Measurements from ENCODE around the gene GOLPH3L. TPM values are rescaled to one million over a fixed set of nuclear protein-coding genes. Genes with fewer than 3 reads are reported as not detected.

Gene GOLPH3L
- total and polyA plus RNA-seq, 12 donors: 6.7 to 98.3 (median 24.6) TPM

GRCh38 chr1:150596976-150597375 is 100.0 kb downstream of the GOLPH3L start:
- H3K27ac ChIP-seq: no peak overlapping the region
- 72 to 79% (median 76%) methylated on average over 3 of the region's 3 CpGs for WGBS, 4 donors
- no peaks in the 10 kb centered on the region for H3K27me3 ChIP-seq
- H3K4me3 ChIP-seq: no peak overlapping the region
- intact Hi-C loops (cut with DNase I): no loop called here
- no peak for TF ChIP-seq CTCF (IDR thresholded peaks at IDR 0.05)
- no peak for TF ChIP-seq POLR2A (IDR thresholded peaks at IDR 0.05)
- H3K4me1 ChIP-seq (replicated peaks in 1 of 2): no peaks in the 10 kb centered on the region
- H3K36me3 ChIP-seq (replicated peaks in 1 of 2): no peaks in the 10 kb centered on the region
- no peak for DNase-seq
- no peaks in the 10 kb centered on the region for H3K9me3 ChIP-seq (replicated peaks in 1 of 3)

Small RNAs within 50 kb of the gene (small RNA-seq; reads per million reads assigned to genes)
- 0 reads per million in 2 donors for gene RF00015
- gene RF00561: 0 reads per million in 2 donors
- 0 reads per million in 2 donors for gene RNU6-1042P

Other genes with a start within 250 kb of the GOLPH3L start
- gene TARS2, start 209.7 kb downstream of the GOLPH3L start, total RNA-seq: 10 to 100 TPM; 21.6 to 87.4 (median 31.6) TPM
- gene TARS2, start 209.7 kb downstream of the GOLPH3L start, polyA plus RNA-seq: 10 to 100 TPM; 24.9 to 28.8 (median 28.2) TPM
- 10 to 100 TPM in 8 of 9 donors, 1 to 10 TPM in 1; 5.4 to 63.0 (median 19.8) TPM for gene ECM1, start 189.0 kb downstream of the GOLPH3L start, total RNA-seq
- 10 to 100 TPM; 22.2 to 54.4 (median 44.4) TPM for gene ECM1, start 189.0 kb downstream of the GOLPH3L start, polyA plus RNA-seq
- gene FALEC, start 181.4 kb downstream of the GOLPH3L start, total RNA-seq: under 1 TPM in 2 of 9 donors, not detected in 7; 0.50 to 0.61 TPM
- under 1 TPM in 1 of 3 donors, not detected in 2; 0.40 TPM for gene FALEC, start 181.4 kb downstream of the GOLPH3L start, polyA plus RNA-seq
- 10 to 100 TPM in 4 of 9 donors, 1 to 10 TPM in 5; 2.4 to 34.4 (median 6.0) TPM for gene ADAMTSL4, start 147.7 kb downstream of the GOLPH3L start, total RNA-seq
- 10 to 100 TPM in 2 of 3 donors, 1 to 10 TPM in 1; 1.7 to 31.4 (median 31.1) TPM for gene ADAMTSL4, start 147.7 kb downstream of the GOLPH3L start, polyA plus RNA-seq
- 100 to 1,000 TPM; 101 to 299 (median 199) TPM for gene MCL1, start 117.5 kb downstream of the GOLPH3L start, total RNA-seq
- gene MCL1, start 117.5 kb downstream of the GOLPH3L start, polyA plus RNA-seq: 100 to 1,000 TPM in 1 of 3 donors, 10 to 100 TPM in 2; 57.4 to 187 (median 90.5) TPM
- 100 to 1,000 TPM in 6 of 9 donors, 10 to 100 TPM in 3; 91.8 to 167 (median 114) TPM for gene ENSA, start 67.5 kb downstream of the GOLPH3L start, total RNA-seq
- gene ENSA, start 67.5 kb downstream of the GOLPH3L start, polyA plus RNA-seq: 100 to 1,000 TPM in 2 of 3 donors, 10 to 100 TPM in 1; 100.0 to 215 (median 110) TPM
- under 1 TPM in 4 of 9 donors, not detected in 5; 0.14 to 0.46 (median 0.27) TPM for gene HORMAD1, start 23.7 kb upstream of the GOLPH3L start, total RNA-seq
- not detected for gene HORMAD1, start 23.7 kb upstream of the GOLPH3L start, polyA plus RNA-seq
- gene CTSS, start 68.6 kb upstream of the GOLPH3L start, total RNA-seq: 100 to 1,000 TPM in 6 of 9 donors, 10 to 100 TPM in 3; 27.4 to 175 (median 112) TPM
- 10 to 100 TPM; 12.1 to 36.0 (median 33.4) TPM for gene CTSS, start 68.6 kb upstream of the GOLPH3L start, polyA plus RNA-seq
- gene CTSK, start 111.1 kb upstream of the GOLPH3L start, total RNA-seq: 10 to 100 TPM in 5 of 9 donors, 1 to 10 TPM in 4; 5.0 to 29.4 (median 10.9) TPM
- gene CTSK, start 111.1 kb upstream of the GOLPH3L start, polyA plus RNA-seq: 10 to 100 TPM in 2 of 3 donors, 1 to 10 TPM in 1; 7.9 to 27.4 (median 23.9) TPM
- gene ARNT, start 179.4 kb upstream of the GOLPH3L start, total RNA-seq: 10 to 100 TPM; 28.8 to 68.8 (median 51.5) TPM
- 10 to 100 TPM; 19.2 to 34.6 (median 21.4) TPM for gene ARNT, start 179.4 kb upstream of the GOLPH3L start, polyA plus RNA-seq
- gene CTXND2, start 190.0 kb upstream of the GOLPH3L start, total RNA-seq: not detected
- gene CTXND2, start 190.0 kb upstream of the GOLPH3L start, polyA plus RNA-seq: not detected
- 10 to 100 TPM; 12.6 to 52.9 (median 33.9) TPM for gene SETDB1, start 229.2 kb upstream of the GOLPH3L start, total RNA-seq
- 10 to 100 TPM; 28.9 to 50.4 (median 41.3) TPM for gene SETDB1, start 229.2 kb upstream of the GOLPH3L start, polyA plus RNA-seq